T1000 (cell line): ENCODE results near the gene HORMAD2.
A peak's percentile ranks its signal among the peaks of the same experiment; 100 is the strongest.
"Not testable (repeated sequence)": the region's sequence is repeated elsewhere in the genome, so short reads cannot be mapped to it uniquely, and the experiment has no call there.

Experiments
- DNase-seq: peaks from one replicate; lab custom pipeline; 2025; ENCODE audit warnings: mixed read lengths; lab: John Stamatoyannopoulos, UW

HORMAD2 gene

DNA sequence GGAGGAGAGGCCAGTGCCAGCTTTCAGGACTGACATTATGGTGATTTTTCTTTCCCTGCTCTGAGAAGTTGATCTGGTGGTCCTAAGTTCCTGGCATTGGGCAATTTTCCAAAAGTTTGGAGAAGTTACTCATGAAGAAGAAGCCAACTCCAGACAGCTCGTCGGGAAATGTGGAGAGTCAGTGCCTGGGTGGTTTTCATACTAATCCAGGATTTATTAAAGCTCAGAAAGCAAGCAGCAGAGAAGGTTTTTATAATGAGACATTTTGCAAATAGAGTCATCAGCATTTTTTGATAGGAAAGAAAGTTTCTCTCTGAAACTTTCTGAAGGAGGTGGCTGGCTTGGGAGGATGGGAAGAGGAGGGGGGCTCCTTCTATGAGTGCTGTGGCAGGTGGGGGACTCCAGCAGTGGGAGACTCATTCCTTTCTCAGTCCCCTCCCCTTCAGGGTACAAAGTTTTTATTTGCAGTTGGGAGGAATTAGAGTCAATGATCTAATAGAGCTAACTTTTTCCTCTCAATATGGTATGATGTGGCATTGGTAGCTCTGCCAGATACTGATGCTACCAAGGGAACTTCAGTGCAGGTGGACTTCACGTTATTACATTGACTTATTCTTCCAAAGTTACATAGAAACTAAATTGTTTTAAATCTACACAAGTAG lies 110.9 kb downstream of the HORMAD2 start:
- no peak for DNase-seq

DNA sequence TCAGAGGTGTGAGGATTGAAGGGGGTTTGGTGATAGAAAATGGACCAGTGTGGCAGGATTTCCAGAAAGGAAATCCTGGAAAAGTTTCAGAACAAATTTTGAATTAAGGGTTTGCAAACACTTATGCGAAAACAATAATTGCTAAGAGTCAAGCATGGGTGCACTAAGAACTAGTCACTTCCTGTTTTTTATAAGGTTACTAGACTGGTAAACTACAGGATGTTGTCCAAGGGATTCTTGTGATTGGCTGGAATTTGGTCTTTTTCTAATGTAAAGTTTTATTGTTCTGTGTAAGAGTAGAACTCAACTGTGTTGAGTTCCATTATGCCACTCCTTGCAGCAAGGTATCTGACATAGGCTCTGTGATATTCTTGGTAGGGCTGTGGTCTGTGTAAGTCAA lies 112.2 kb downstream of the HORMAD2 start:
- no peak for DNase-seq

DNA sequence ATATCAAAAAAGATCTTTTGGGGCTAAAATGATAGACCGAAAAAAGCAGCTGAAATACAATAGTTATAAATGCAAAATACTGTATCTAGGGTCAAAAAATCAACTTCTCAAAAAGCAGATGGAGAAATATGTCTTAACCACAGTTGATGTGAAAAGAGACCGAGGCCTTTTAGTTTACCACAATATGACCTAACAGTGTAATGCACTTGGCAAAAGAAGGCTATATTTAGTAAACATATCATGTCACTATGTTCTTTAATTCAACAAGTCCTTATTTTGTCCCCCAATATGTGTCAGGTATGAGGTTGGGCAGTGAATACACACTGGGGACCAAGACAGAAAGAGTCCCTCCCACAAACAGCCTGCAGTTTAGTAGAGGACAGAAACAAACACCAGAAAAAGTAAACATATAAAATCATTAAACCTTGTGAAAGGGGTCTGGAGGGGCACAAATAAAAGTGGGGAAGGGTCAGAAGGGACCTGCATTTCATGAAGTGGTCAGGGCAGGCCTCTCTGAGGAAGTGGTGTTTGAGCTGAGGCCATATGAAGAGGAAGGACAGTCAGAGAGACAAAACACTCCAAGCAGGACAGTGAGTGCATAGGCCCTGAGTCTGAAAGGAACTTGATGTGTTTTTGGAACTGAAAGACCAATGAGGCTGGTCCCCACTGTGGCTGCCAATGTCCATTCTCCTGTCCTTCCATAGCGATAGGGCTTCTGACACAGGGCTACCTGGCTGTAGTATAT lies 112.9 kb downstream of the HORMAD2 start:
- no peak for DNase-seq

DNA sequence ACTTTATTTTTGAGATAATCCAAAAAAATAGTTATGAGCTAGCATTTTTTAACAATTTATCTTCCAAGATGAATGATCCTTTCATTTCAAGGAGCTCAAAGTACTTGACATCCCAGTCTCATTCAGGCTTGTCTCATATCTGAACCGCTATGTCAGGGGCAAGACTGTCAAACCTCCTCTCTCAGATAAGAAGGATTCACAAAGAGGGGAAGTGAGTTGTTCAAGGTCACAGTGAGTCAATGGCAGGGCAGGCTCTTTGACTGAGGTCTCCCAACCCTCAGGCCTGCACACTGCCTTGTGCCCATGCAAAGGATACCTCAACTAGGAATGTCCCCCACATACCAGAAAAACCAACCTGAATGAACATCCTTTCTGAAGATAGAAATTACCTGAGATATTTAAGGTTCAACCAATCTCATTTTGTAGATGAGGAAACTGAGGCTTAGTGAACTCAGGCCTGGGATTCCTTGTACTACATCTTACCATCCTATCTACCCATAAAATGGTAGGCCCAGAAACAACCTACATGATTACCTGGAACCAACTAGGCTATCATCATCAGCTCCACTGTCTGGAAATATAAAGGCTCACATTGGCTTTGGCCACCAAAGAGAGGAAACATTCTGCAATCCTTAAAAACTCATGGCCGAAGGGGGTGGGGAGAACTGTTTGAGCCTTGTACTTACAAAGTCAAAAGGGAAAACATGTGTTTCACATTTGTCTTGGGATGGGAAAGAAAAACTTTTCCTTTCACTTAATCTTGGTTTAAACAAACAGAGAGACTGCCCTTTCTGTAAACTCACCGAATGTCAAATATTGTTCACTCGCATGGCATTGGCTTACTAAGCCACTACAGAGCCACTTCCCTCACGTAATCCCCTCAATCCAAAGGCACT lies 115.2 kb downstream of the HORMAD2 start:
- no peak for DNase-seq

DNA sequence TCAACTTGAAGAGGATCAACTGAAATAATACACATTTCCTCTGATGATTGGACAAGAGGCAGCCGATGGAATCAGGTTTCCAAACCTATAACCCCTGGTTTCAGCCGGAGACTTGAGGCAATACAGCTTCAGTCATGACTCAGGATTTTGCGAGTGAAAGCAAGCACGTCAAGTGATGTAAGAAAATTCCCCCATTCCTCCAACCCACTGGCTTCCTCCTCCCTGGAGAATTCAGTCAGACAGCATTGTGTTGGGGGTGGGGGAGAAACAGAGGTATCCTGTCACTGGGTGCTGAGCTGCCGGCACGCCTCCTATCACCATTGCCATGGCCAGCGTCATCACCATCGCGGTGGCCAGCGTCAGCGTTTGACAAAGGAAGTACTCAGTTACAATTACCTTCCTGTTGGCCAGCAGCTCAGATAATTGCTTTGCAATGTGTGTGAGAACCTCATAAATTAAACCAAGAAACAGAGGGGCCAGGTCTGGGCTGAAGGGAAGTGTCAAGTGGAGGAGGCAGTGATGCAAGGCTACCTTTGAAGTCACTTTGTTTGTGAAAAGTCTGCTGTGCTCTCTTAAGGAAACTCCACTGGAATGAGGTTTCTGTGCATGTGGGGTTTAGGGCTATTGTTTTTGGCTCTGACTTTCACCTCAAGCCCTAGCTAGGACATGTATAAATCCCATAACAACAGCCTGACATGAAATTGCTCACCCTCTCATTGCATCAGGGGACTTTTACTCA lies 116.0 kb downstream of the HORMAD2 start:
- DNase-seq = peak; percentile 90

DNA sequence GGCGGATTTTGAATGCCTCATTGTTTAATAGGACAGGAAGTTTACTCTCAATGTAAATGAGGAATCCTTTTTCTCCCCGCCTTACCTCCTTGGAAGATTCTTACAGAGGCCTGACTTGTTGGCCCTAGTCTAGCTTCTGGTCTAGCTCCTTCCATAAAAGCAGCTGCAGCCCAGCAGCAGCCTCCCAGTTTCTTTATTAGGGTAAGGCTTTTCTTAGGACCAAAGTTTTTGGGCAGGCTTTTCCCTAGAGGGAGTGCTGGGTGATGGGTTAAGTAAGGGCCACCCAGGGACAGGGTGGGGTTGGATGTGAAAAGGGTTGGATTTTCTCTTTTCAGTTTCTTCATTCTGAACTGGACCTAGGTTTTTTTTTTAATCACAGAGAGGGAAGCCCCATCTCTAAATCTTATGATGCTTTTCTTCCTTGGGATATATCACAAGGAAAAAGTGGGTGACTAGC lies 116.6 kb downstream of the HORMAD2 start:
- no peak for DNase-seq

DNA sequence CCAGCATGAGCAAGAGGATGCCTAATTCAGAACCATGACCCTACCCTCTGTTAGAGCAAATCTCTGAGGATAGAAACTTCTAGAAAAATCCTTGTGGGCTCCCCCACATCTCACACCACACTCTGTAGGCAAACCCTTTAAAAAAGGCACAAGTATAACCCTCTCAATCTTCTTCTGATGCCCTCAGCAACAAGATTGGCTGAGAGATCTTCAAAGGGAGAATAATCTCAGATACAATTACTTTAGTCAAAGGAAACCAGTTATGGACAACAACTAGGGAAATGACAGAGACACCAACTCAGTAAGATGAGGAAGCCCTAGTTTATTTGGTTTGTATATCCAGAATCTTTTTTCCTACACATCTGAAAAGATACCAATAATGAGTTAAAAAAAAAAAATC lies 117.1 kb downstream of the HORMAD2 start:
- DNase-seq = no peak

DNA sequence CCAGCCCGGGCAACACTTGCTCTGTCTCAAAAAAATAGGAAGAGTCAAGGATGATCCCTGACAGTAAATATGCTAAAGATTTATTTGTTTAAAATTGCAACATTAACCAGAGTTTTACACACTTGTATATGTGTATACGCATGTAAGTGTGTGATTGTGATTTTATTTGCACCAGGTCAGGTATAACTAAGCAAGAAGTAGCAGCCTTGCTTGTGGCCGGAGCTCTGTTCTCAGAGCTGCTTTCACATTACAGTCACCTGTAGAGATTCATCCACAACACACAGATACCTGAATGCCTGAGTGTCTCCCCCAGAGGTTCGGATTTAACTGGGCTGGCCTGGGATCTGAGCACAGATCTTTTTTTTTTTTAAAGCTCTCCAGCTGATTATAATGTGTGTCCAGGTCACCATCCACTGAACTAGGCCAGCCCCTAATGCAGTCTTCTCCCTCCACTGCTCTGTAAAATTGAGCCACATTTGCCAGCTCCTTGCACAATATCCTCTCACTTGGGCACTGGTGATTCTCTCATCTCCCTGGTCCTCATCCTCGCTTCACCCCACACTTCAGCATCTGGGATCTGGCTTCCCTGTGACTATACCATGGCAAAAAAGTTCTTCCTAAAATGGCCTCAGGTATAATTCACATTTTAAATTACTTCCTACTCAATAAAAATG lies 118.0 kb downstream of the HORMAD2 start:
- no peak for DNase-seq

DNA sequence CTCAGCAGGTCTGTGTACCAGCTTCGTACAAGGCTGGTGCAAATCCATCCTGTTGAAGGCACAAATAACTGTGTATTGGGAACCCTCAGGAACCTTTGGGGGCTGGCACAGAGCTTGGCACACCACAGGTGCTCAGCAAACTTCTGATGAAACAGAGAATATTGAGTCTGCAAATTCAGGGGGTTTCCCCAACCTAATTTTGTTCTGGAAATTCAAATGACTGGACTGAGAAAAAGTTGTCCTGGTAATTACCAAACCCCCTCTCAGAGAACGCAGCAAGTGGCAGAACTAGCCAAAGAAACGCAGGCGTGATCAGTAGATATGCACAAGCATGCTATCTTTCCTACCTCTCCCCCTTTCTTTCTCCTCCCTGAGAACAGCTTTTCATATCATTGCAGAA lies 118.7 kb downstream of the HORMAD2 start:
- no peak for DNase-seq

DNA sequence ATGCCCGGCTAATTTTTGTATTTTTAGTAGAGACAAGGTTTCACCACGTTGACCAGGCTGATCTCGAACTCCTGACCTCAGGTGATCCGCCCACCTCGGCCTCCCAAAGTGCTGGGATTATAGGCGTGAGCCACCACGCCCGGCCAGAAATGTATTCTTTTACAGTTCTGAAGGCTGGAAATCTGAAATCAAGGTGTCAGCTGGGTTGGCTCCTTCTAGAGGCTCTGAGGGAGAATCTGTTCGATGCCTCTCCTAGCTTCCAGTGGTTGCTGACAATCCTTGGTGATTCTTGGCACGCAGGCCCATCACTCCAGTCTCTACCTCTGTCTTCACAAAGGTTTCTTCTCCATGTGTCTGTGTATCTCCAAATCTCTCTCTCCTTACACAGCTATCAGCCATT lies 120.6 kb downstream of the HORMAD2 start:
- not testable (repeated sequence) for DNase-seq

DNA sequence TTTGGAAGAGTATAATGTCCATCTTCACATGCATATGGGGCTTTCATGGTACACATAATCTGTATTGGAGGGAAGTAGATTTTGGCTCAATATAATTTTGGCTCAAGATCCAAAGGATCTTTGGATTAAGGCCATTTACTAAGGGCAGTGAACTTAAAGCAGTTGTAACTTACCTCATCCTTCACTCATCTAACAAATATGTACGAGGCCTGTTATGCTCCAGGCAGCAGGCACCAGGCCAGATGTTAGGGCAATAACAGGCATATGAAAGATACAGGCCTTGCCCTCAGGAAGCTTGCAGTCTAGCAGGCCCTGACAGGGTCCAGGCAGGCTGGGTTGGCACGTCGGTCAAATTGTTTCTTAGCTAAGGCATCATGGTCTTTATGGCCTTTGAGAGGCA lies 121.7 kb downstream of the HORMAD2 start:
- no peak for DNase-seq

DNA sequence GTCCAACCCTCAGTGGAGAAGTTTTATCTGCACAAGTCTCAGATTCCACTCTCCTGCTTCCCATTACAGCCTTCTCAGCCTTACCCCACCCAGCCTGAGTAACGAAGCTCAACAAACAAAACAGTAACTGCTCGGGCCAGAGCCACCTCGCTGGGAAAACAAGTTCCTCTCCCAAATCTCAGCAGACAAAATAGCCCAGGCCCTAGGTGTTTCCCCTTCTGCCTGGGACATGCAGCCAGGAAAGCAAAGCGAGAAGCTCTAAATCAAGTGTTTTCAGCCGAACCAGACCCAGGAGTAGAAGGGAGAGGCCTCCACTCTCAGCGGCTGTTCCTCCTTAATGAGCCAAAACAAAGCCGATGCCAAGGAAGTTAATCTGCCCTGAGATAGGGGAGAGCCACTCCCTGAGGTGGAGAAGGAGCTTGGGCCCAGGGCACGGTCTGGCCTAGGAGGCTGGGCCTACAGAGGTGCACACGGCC lies 122.3 kb downstream of the HORMAD2 start:
- no peak for DNase-seq

DNA sequence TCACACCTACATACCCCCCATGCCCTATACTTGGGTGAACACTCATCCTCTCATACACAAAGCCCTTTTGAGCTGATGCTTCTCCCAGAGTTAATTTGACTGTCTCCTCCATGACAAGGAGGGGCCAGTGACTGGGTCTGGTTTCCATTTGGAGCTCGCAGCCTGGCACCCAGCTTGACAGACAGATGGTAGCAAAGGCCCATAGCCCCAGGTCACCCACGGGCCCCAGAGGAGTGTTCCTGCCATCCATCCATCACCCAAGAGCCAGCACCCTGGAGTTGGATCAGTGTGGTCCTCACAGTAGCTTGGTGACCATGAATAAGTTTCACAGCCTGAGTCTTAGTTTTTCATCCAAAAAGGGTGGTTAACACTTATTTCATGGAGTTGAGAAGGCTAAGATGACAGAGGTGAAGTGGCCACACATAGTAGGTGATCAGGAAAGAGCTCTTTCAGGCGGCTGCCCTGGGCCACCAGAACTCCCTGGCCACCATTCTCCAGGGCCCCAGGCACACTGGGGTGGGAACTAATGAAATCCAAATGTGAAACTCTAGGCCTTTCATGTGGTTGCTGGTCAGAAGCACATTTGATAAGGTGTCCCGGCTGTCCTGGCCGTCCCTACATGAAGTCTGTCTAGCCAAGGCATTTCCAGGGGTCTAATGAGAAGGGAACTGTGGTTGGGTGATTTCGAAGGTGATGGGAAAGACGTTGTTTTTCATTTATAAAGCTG lies 123.9 kb downstream of the HORMAD2 start:
- no peak for DNase-seq

DNA sequence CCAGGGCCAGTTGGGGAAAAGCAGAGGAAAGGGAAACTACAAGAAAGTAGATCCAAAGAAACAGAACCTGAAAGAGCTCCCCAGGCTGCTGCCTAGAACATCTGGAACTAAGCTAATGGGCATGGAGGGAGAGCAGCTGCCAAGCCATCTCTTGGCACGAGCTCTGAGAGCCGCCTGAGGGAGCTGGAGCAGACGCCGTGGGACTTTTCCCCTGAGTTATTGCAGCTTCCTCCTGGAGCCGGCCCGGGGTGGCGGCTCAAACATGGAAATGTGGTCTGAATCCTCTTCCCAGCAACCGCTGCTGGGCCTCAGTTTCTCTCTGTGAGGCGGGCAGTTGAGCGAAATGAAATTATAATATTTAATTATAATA lies 124.5 kb downstream of the HORMAD2 start:
- no peak for DNase-seq

DNA sequence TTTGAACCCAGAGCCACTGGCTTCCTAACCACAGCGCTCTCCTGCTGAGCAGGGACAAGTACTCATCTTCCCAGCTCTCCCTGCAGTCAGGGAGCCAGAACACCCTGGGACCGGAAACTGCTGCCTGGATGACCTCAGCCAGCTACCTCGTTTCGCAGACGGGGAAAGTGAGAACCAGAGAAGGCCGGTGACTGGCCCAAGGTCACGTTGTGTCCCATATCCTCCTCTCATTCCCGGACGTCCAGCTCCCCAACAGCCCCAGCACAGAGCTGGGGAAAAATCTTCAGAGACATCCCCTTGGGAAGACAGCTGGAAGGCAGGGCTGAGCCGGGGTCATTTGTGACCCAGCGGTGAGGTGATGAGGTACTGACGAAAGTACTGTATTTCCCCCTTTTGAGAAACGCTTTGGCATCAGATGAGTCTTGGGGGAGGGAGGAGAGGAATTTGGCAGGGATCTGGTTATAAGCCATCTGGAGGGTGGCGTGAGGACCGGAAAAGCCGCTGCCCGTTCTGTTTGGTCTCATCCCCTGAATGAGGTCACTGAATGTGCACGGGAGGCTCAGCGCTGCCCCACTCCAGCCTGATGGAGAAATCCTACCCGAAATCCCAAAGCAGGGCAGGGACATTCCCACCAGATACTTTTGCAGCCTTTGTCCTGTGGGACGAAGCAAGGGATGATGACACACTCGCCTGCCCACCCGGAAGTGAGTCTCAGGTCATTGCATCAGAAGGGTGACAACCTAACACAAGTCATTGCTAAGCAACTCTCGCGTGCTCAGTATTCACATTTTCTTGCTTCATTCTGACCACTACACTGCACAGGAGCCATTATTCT lies 125.2 kb downstream of the HORMAD2 start:
- DNase-seq = peak; percentile 75

DNA sequence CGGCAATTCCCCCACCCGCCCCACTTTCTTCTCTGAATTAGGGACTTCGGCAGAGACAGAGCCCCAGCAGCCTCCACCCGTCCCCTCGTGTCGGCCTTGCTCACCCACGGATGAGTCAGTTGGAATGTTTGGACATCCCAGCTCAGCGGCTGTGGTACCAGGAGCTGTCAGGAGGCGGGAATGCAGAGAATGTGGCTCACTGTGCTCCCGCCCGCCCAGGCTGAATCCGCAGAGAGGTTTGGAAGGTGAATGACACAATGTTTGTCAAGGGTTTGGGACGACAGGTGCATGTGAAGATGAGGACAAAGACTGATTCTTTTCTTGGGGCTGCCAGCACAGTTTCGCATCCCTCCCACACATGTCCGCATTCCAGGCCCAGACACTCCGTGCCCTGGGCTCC lies 126.7 kb downstream of the HORMAD2 start:
- DNase-seq = peak; percentile 79

DNA sequence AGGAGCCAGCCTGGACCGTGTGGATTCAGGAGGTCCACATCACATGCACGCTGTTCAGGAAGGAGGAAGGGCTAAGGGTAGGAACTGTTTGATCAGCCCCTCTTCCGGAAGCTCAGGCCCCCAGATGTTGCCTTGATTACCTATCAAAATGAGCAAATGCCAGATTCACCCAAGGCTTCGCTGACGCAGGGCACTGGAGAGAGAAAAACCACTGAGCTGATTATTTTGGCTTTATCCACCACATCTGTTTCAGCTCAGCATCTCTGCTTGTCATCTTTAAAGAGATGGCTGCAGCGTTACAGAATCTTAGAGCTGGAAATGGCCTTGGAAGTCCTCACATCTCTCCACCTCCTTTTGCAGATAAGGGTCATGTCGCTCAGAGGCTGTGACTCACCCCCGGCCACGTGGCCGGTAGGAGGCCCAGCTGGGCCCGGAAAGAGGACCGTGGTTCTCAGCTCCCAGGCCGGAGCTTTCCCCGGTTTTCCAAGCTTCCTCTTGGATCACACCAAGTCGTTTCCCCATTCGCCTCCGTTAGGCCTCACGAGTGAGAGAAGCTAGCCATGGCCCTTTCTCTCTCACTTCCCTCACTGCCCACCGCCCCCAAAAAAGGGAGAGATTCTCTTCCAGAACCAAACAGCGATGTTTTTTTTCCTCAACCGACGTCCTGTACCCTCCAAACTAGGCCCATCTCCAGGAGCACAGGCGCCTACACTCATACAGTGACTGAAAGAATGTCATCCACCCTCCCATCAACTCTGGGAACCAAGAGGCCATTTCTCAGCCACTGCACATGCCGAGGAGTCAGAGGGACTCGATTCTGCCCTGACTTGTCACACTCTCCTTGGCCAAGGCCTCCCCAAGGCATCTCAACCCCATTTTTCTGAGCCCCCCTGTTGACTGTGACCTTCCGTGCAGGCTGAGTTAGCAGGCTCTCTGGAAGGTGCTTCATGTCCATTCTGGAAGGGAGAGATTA lies 128.7 kb downstream of the HORMAD2 start:
- no peak for DNase-seq

DNA sequence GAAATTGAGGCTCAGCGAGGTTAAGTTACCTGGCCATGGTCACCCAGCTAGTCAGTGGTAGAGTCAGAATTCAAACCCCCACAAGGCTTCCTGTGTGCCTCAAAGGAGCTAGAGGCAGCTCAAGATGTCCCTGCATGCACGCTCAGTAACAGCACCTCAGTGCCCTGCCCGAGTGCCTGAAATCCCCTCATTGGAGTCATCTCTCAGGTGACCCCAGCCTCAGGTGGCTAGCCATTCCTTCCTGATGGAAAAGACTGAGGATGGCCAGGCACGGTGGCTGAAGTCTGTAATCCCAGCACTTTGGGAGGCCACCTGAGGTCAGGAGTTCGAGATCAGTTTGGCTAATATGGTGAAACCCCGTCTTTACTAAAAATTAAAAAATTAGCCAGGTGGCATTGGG lies 129.4 kb downstream of the HORMAD2 start:
- no peak for DNase-seq
